Lung (tissue), 12 donors: Measurements from ENCODE around the gene SBF2. TPM values are rescaled to one million over a fixed set of nuclear protein-coding genes. Genes with fewer than 3 reads are reported as not detected.

Experiments
- ATAC-seq: fragments of 200-7000 bp; cut with Tn5 transposase; one replicate; pipeline ENCODE4 v1.9.1; 2020; ENCODE audit warnings: moderate number of reproducible peaks; ENCODE audit not compliant: insufficient read depth, low FRiP score
- DNase-seq, 3 donors: peaks; one replicate each; pipeline ENCODE4 v3.0.0-alpha.2; 2013 to 2017
- H3K27ac ChIP-seq, 2 donors: one replicate each; pipeline ENCODE4 v1.5.1; 2013; ENCODE audit warnings: mild to moderate bottlenecking in 2 of 2, moderate library complexity in 2 of 2, control low read depth in 1 of 2, inconsistent platforms in 1 of 2, low read depth in 1 of 2, low read length in 1 of 2
- H3K27me3 ChIP-seq, 3 donors: one replicate each; pipeline ENCODE4 v1.5.1; 2013; ENCODE audit warnings: low read length in 2 of 3; ENCODE audit not compliant: control insufficient read depth in 3 of 3, insufficient read depth in 3 of 3
- H3K36me3 ChIP-seq, 4 donors: one replicate each; pipeline ENCODE4 v1.5.1; 2013; ENCODE audit warnings: low read length in 4 of 4, mild to moderate bottlenecking in 1 of 4, moderate library complexity in 1 of 4; ENCODE audit not compliant: control insufficient read depth in 4 of 4, insufficient read depth in 4 of 4
- H3K4me1 ChIP-seq, 5 donors: one replicate each; pipeline ENCODE4 v1.5.1; 2013; ENCODE audit warnings: low read length in 5 of 5, mild to moderate bottlenecking in 2 of 5, moderate library complexity in 1 of 5; ENCODE audit not compliant: control insufficient read depth in 5 of 5, insufficient read depth in 5 of 5
- H3K4me3 ChIP-seq: one replicate; pipeline ENCODE4 v1.5.1; 2013; ENCODE audit warnings: mild to moderate bottlenecking, control low read depth, moderate library complexity
- H3K9ac ChIP-seq, 2 donors: one replicate each; pipeline ENCODE4 v1.5.1; 2013; ENCODE audit warnings: low read length in 2 of 2, control low read depth in 1 of 2; ENCODE audit not compliant: insufficient read depth in 1 of 2
- H3K9me3 ChIP-seq, 4 donors: one replicate each; pipeline ENCODE4 v1.5.1; 2013; ENCODE audit warnings: low read length in 3 of 4, mild to moderate bottlenecking in 1 of 4, moderate library complexity in 1 of 4; ENCODE audit not compliant: control insufficient read depth in 4 of 4, insufficient read depth in 3 of 4
- CTCF ChIP-seq: IDR thresholded peaks from 2 replicates; pipeline ENCODE4 v1.5.1; 2012; ENCODE audit warnings: mild to moderate bottlenecking; ENCODE audit errors: control extremely low read depth, extremely low read depth
- WGBS, 2 donors: extraction: QIAGEN DNeasy Blood & Tissue Kit; methylation state at CpG; one replicate each; pipeline ENCODE4 v1.1.7; 2013; 5-methylcytosine and 5-hydroxymethylcytosine counted together
- polyA plus RNA-seq, 2 donors: library from polyadenylated mRNA; stranded (reverse); fragments of 200-250 nt; gene quantifications; one replicate each; pipeline ENCODE4 v1.2.1, GENCODE V29; 2013
- total RNA-seq, 2 donors: library from RNA; depleted of rRNA in 1 of 2; stranded (reverse); fragments of >200 nt in 1 of 2; gene quantifications; one replicate each; pipeline ENCODE4 v1.2.1, GENCODE V29; 2014 to 2021
- donor health status: control.
- donor health status: control.
- donor health status: Bipolar disorder and iron deficiency.
- donor health status: healthy.
- donor health status: DM: yes; HTN: yes; CAD: no.

The SBF2 gene
- total and polyA plus RNA-seq, 4 donors: 4.4 to 104 (median 24.9) TPM

GRCh38 chr11:9776203-9776602, 517.8 kb downstream of the SBF2 start:
- Histone ChIP-seq H3K9ac (no peak overlapping the region), H3K36me3 (peaks cover 13 to 28% (median 18%) of the 10 kb centered on the region in 4 donors), H3K27me3 (no peaks in the 10 kb centered on the region), H3K27ac (no peak overlapping the region), H3K9me3 (no peaks in the 10 kb centered on the region), H3K4me3 (no peak overlapping the region), H3K4me1 (peaks cover 0 to 8% (median 0%) of the 10 kb centered on the region in 5 donors)
- no peak for TF ChIP-seq CTCF
- DNase-seq: no peak
- 88 to 97% methylated on average over 1 of the region's 1 CpG for WGBS, 2 donors
- ATAC-seq: no peak

- no peaks in the 10 kb centered on the region for H3K27me3 ChIP-seq
- no peaks in the 10 kb centered on the region for H3K9me3 ChIP-seq
- H3K9ac ChIP-seq: no peak overlapping the region
- no peak for DNase-seq
- 50 to 56% methylated on average over 2 of the region's 2 CpGs for WGBS, 2 donors
- ATAC-seq: no peak
- peaks cover 0 to 8% (median 0%) of the 10 kb centered on the region in 5 donors for H3K4me1 ChIP-seq
- no peak for TF ChIP-seq CTCF
- H3K27ac ChIP-seq: peak overlapping the region in 1 of 2 donors; percentile 62
- H3K4me3 ChIP-seq: no peak overlapping the region
- peaks cover 8 to 20% (median 12%) of the 10 kb centered on the region in 4 donors for H3K36me3 ChIP-seq
Measured at GRCh38 chr11:9775398-9775779, 518.6 kb downstream of the SBF2 start.

- no peak overlapping the region for H3K9ac ChIP-seq
- no peaks in the 10 kb centered on the region for H3K27me3 ChIP-seq
- no peak for DNase-seq
- WGBS, 2 donors: 55 to 59% methylated on average over 6 of the region's 6 CpGs
- ATAC-seq: no peak
- peak overlapping the region in 1 of 2 donors; percentile 62 for H3K27ac ChIP-seq
- peaks cover 2 to 15% (median 9%) of the 10 kb centered on the region in 4 donors for H3K36me3 ChIP-seq
- H3K9me3 ChIP-seq: no peaks in the 10 kb centered on the region
- H3K4me1 ChIP-seq: peaks cover 0 to 8% (median 0%) of the 10 kb centered on the region in 5 donors
- TF ChIP-seq CTCF: no peak
- no peak overlapping the region for H3K4me3 ChIP-seq
Measured at GRCh38 chr11:9774591-9775397, 519.2 kb downstream of the SBF2 start.
